Heart left ventricle (tissue), 13 donors: ENCODE data around the gene FBH1.

Experiments used
- POLR2A ChIP-seq, 2 donors: fragments of 450-650 bp; IDR thresholded peaks; one replicate each; pipeline ENCODE4 v1.6.1; 2017; ENCODE audit warnings: antibody characterized with exemption in 2 of 2, mild to moderate bottlenecking in 2 of 2, moderate library complexity in 2 of 2
- TF ChIP-seq, protein P1 (sequence below), 12 donors: fragments of 200-600 bp; sonication (generic) in 4 of 12; IDR thresholded peaks; one replicate each; pipeline versions ENCODE4 v1.5.0 to v1.8.0; 2018 to 2022; ENCODE audit warnings: antibody characterized with exemption in 12 of 12, mild to moderate bottlenecking in 5 of 12
- donor health status: ischemic (EF 13 %, LVEDD 7.1; RV severe dilation, severe dysfunction).
- donor health status: DM: no; HTN: yes; CAD: no.
- donor health status: DM: no; HTN: no; CAD: no.
- donor health status: ischemic (EF 25% LVEDD 6.9; RV normal size, moderate dysfunction).
- donor health status: ischemic (EF 25% LVEDD 5.7; RV mildly dilated, moderate dysfunction).
- donor health status: ischemic (EF 35%, LVEDD 5.7; RV mildly dilated, moderate dysfunction).
- donor health status: nonischemic (EF 11% LVEDD 7.7; RV severe dilation, severe dysfunction).
- donor health status: DM: yes; HTN: yes; CAD: no.
- donor health status: PGD.
- donor health status: ischemic (EF 29% LVEDD 5.4; RV normal size, mild dysfunction).
- donor health status: nonischemic (EF 23%, LVEDD 6.1; RV moderate dilation, normal function).

DNA sequence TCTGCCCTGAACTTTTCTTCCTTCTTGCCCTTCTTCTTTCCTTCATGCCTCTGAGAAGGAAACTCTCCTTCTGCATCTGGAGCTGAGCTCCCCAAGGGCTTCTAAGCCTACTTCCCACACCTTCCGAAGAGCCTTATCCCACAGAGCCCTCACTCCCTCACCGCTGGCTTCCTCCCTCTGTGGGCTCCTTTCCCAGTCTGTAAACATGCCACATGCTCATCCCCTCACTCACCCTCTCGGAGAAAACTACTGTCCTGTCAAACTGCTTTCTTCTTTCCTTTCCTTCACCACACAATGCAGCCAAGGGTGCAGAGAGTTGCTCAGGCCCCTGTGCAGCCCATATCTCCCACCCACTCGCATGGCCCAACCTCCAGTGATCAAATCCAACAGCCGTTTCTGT is 18.4 kb upstream of the FBH1 start:
- TF ChIP-seq, protein P1, sequence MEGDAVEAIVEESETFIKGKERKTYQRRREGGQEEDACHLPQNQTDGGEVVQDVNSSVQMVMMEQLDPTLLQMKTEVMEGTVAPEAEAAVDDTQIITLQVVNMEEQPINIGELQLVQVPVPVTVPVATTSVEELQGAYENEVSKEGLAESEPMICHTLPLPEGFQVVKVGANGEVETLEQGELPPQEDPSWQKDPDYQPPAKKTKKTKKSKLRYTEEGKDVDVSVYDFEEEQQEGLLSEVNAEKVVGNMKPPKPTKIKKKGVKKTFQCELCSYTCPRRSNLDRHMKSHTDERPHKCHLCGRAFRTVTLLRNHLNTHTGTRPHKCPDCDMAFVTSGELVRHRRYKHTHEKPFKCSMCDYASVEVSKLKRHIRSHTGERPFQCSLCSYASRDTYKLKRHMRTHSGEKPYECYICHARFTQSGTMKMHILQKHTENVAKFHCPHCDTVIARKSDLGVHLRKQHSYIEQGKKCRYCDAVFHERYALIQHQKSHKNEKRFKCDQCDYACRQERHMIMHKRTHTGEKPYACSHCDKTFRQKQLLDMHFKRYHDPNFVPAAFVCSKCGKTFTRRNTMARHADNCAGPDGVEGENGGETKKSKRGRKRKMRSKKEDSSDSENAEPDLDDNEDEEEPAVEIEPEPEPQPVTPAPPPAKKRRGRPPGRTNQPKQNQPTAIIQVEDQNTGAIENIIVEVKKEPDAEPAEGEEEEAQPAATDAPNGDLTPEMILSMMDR (IDR thresholded peaks at IDR 0.05), result no peak
- TF ChIP-seq POLR2A (IDR thresholded peaks at IDR 0.05), result no peak
